A549 (cell line): ENCODE measurements around the gene PGBD4. TPM values are rescaled to one million over a fixed set of nuclear protein-coding genes. Genes with fewer than 3 reads are reported as not detected.

Source experiments
- ATAC-seq, 2 experiments: fragments of 200-7000 bp in 1 of 2; fragments of >200 bp in 1 of 2; cut with Nextera tagmentation in 1 of 2; cut with Tn5 transposase in 1 of 2; 3 replicates each; pipeline versions ENCODE4 v1.8.0 to v1.9.1; 2018 to 2020; ENCODE audit warnings: mild to moderate bottlenecking in 1 of 2, moderate library complexity in 1 of 2
- CTCF ChIA-PET: fragments of 300-600 bp; sonication (Branson Sonifier 250); formaldehyde crosslinking; extraction: SDS; loops from one replicate; lab custom pipeline; 2021; ENCODE audit warnings: antibody characterized with exemption, inconsistent platforms; lab: Yijun Ruan, JAX
- POLR2A ChIA-PET: fragments of 350-600 bp; formaldehyde crosslinking; extraction: SDS; loops from one replicate; lab custom pipeline; 2021; ENCODE audit warnings: antibody characterized with exemption, inconsistent platforms; lab: Yijun Ruan, JAX
- DNase-seq, 2 experiments: peaks; one replicate each; pipeline versions ENCODE4 v3.0.0 to v3.0.0-alpha.2; 2011 to 2016; ENCODE audit warnings: low read depth in 1 of 2, low spot score in 1 of 2
- FAIRE-seq: peaks from 2 replicates; lab custom pipeline; 2011; peaks lifted over from hg19 to GRCh38; lab: Jason Lieb, UNC
- H3K27ac ChIP-seq, 2 experiments: fragments of >200 bp; sonication (Bioruptor Twin); formaldehyde crosslinking; 3 replicates each; pipeline ENCODE4 v1.5.1; 2016 to 2017
- H3K4me1 ChIP-seq: fragments of >200 bp; sonication (Bioruptor Twin); formaldehyde crosslinking; 3 replicates; pipeline ENCODE4 v1.6.1; 2016
- H3K4me2 ChIP-seq: fragments of >200 bp; sonication (Bioruptor Twin); formaldehyde crosslinking; 3 replicates; pipeline ENCODE4 v1.6.1; 2016
- H3K4me3 ChIP-seq: fragments of >200 bp; sonication (Bioruptor Twin); formaldehyde crosslinking; 3 replicates; pipeline ENCODE4 v1.5.1; 2016
- H3K9me3 ChIP-seq: fragments of >200 bp; sonication (Bioruptor Twin); formaldehyde crosslinking; 3 replicates; pipeline ENCODE4 v1.6.1; 2016
- ATOH8 ChIP-seq: fragments of 250-450 bp; sonication (Bioruptor Pico); IDR thresholded peaks from 2 replicates; pipeline ENCODE4 v1.5.0; 2020; ENCODE audit warnings: low read depth, mild to moderate bottlenecking, moderate library complexity
- BCL3 ChIP-seq: fragments of >200 bp; sonication (Bioruptor Twin); formaldehyde crosslinking; IDR thresholded peaks from 3 replicates; pipeline ENCODE4 v1.6.1; 2016
- BHLHE40 ChIP-seq: IDR thresholded peaks from 2 replicates; pipeline ENCODE4 v1.6.1; 2012; ENCODE audit warnings: low read depth, low read length, inconsistent platforms
- CHD2 ChIP-seq: fragments of 150-350 bp; IDR thresholded peaks from 2 replicates; pipeline ENCODE4 v1.6.1; 2014; ENCODE audit warnings: low read length; ENCODE audit not compliant: partially characterized antibody
- EP300 ChIP-seq, 2 experiments: fragments of >200 bp; sonication (Bioruptor Twin); formaldehyde crosslinking; IDR thresholded peaks; 2 replicates in 1 of 2; 3 replicates in 1 of 2; pipeline ENCODE4 v1.6.1; 2016 to 2017
- ESRRA ChIP-seq: fragments of 150-350 bp; IDR thresholded peaks from 2 replicates; pipeline ENCODE4 v1.6.1; 2014; ENCODE audit warnings: mild to moderate bottlenecking, low read length, borderline replicate concordance
- FOSB ChIP-seq: fragments of 250-450 bp; sonication (Bioruptor Pico); IDR thresholded peaks from 2 replicates; pipeline ENCODE4 v1.5.0; 2020; ENCODE audit warnings: mild to moderate bottlenecking, moderate library complexity
- GATA3 ChIP-seq: IDR thresholded peaks from 2 replicates; pipeline ENCODE4 v1.6.1; 2012; ENCODE audit warnings: borderline replicate concordance
- HDAC2 ChIP-seq: fragments of 200-600 bp; sonication (generic); IDR thresholded peaks from 2 replicates; pipeline ENCODE4 v1.6.1; 2016
- HES2 ChIP-seq: fragments of >200 bp; sonication (Bioruptor Twin); formaldehyde crosslinking; IDR thresholded peaks from 2 replicates; pipeline ENCODE4 v1.6.1; 2016
- HMGXB4 ChIP-seq: fragments of 250-450 bp; sonication (Bioruptor Pico); IDR thresholded peaks from 2 replicates; pipeline ENCODE4 v1.5.0; 2021; ENCODE audit warnings: mild to moderate bottlenecking, moderate library complexity, borderline replicate concordance
- KDM1A ChIP-seq: fragments of 200-600 bp; sonication (generic); IDR thresholded peaks from 2 replicates; pipeline ENCODE4 v1.6.1; 2016; ENCODE audit warnings: low read depth, mild to moderate bottlenecking
- MAFK ChIP-seq: fragments of 450-650 bp; IDR thresholded peaks from 2 replicates; pipeline ENCODE4 v1.6.1; 2014; ENCODE audit not compliant: partially characterized antibody
- MAX ChIP-seq: IDR thresholded peaks from 2 replicates; pipeline ENCODE4 v1.6.1; 2012
- MAZ ChIP-seq: fragments of 150-350 bp; IDR thresholded peaks from 2 replicates; pipeline ENCODE4 v1.6.1; 2014; ENCODE audit warnings: antibody characterized with exemption, low read depth, low read length, borderline replicate concordance
- NPAS2 ChIP-seq: fragments of 250-450 bp; sonication (Bioruptor Pico); IDR thresholded peaks from 2 replicates; pipeline ENCODE4 v1.8.0; 2022; ENCODE audit warnings: mild to moderate bottlenecking, moderate library complexity, borderline replicate concordance
- POLR2A ChIP-seq: IDR thresholded peaks from 2 replicates; pipeline ENCODE4 v1.6.1; 2012; ENCODE audit warnings: mild to moderate bottlenecking, low read length
- RARB ChIP-seq: fragments of 250-450 bp; sonication (Bioruptor Pico); IDR thresholded peaks from 2 replicates; pipeline ENCODE4 v1.8.0; 2021; ENCODE audit warnings: mild to moderate bottlenecking, moderate library complexity
- REST ChIP-seq: fragments of 200-600 bp; sonication (generic); IDR thresholded peaks from 2 replicates; pipeline ENCODE4 v1.6.1; 2016; ENCODE audit warnings: antibody characterized with exemption, mild to moderate bottlenecking, moderate library complexity
- RFX5 ChIP-seq: fragments of 450-650 bp; IDR thresholded peaks from 2 replicates; pipeline ENCODE4 v1.7.1; 2014; ENCODE audit warnings: antibody characterized with exemption, mild to moderate bottlenecking, moderate library complexity
- RNF2 ChIP-seq: fragments of 200-600 bp; sonication (generic); IDR thresholded peaks from 2 replicates; pipeline ENCODE4 v1.6.1; 2016; ENCODE audit warnings: low read depth, mild to moderate bottlenecking, antibody characterized with exemption, moderate library complexity, borderline replicate concordance
- SMC3 ChIP-seq: fragments of >200 bp; sonication (Bioruptor Twin); formaldehyde crosslinking; IDR thresholded peaks from 3 replicates; pipeline ENCODE4 v1.6.1; 2018; ENCODE audit warnings: inconsistent platforms
- TFCP2L1 ChIP-seq: fragments of 250-450 bp; sonication (Bioruptor Pico); IDR thresholded peaks from 2 replicates; pipeline ENCODE4 v1.5.0; 2021; ENCODE audit warnings: mild to moderate bottlenecking
- TP53 ChIP-seq: fragments of 250-450 bp; sonication (Bioruptor Pico); IDR thresholded peaks from 2 replicates; pipeline ENCODE4 v1.5.0; 2021; ENCODE audit warnings: mild to moderate bottlenecking, moderate library complexity
- USF2 ChIP-seq: fragments of 450-650 bp; IDR thresholded peaks from 2 replicates; pipeline ENCODE4 v1.6.1; 2014; ENCODE audit warnings: antibody characterized with exemption
- ZC3H11A ChIP-seq: fragments of 450-650 bp; IDR thresholded peaks from 2 replicates; pipeline ENCODE4 v1.6.1; 2014; ENCODE audit warnings: antibody characterized with exemption, mild to moderate bottlenecking
- ZFP36 ChIP-seq: fragments of 450-650 bp; IDR thresholded peaks from 2 replicates; pipeline ENCODE4 v1.6.1; 2014; ENCODE audit warnings: borderline replicate concordance; ENCODE audit not compliant: partially characterized antibody
- ZNF302 ChIP-seq: fragments of 250-450 bp; sonication (Bioruptor Pico); IDR thresholded peaks from 2 replicates; pipeline ENCODE4 v1.9.0; 2021; ENCODE audit warnings: inconsistent platforms, mild to moderate bottlenecking, moderate library complexity
- WGBS: methylation state at CpG from one replicate; pipeline ENCODE4 v1.1.6; 2017; ENCODE audit errors: missing lambda C conversion rate; 5-methylcytosine and 5-hydroxymethylcytosine counted together
- polyA minus RNA-seq: library from RNA; depleted of rRNA, polyadenylated mRNA; stranded (reverse); fragments of >200 nt; gene quantifications from 2 replicates; pipeline ENCODE4 v1.2.3, GENCODE V29; 2011; rRNA and poly(A)+ RNA removed
- polyA plus RNA-seq, 4 experiments: library from polyadenylated mRNA; depleted of rRNA in 3 of 4; stranded (reverse); fragments of >200 nt; fragmentation: RNase III in 1 of 4; extraction: RNeasy Plus Mini Kit Qiagen cat#74134 plus additional on column Dnase treatment in 1 of 4; gene quantifications; 2 replicates in 3 of 4; 3 replicates in 1 of 4; pipeline ENCODE4 v1.2.3, GENCODE V29; 2011 to 2017

The PGBD4 gene
- polyA plus RNA-seq (2011; rRNA removed) (4.5 and 4.7 TPM in 2 replicates), polyA plus RNA-seq (2017; fragmentation: RNase III; extraction: RNeasy Plus Mini Kit Qiagen cat#74134 plus additional on column Dnase treatment) (3.7 to 4.3 TPM (median 4.0 TPM) in 3 replicates), polyA minus RNA-seq (3.3 and 3.8 TPM in 2 replicates)
- 1.1 TPM in 2 replicates for polyA plus RNA-seq (2012; cell fraction: cytosol; rRNA removed)
- 0.83 and 0.88 TPM in 2 replicates for polyA plus RNA-seq (2012; cell fraction: nucleus; rRNA removed)

- CTCF ChIA-PET: interaction anchor here (0.7 to 4.7 kb wide), 4 partner anchors 9 to 501 kb away, joined by 3 to 23 read pairs (median 14); partner anchors contain the start of gene KATNBL1
- ATAC-seq (peak; percentile 99 to 100), DNase-seq (peak; percentile 97 to 100), FAIRE-seq (peak; percentile 99)
- under 1% methylated on average over 40 of the region's 48 CpGs for WGBS
- H3K4me3 ChIP-seq: peak within 1 kb of the TSS; percentile 68
- POLR2A ChIA-PET: interaction anchor here (0.6 to 1.6 kb wide), 14 partner anchors 8 to 510 kb away, joined by 3 to 17 read pairs (median 4); partner anchors contain the start of genes EMC4, KATNBL1 and LPCAT4
- peak within 1 kb of the TSS; percentile 85 to 89 for H3K27ac ChIP-seq
- peak within 1 kb of the TSS; percentile 90 for H3K4me2 ChIP-seq
- no peaks in the 10 kb centered on the region for H3K9me3 ChIP-seq
- peaks cover 22% of the 10 kb centered on the region for H3K4me1 ChIP-seq
- TF ChIP-seq MAX: peak; percentile 96
- no peak for TF ChIP-seq HES2
- TF ChIP-seq GATA3: peak; percentile 23; the same call in 1 of the 2 replicates
- no peak for TF ChIP-seq ZFP36
- TF ChIP-seq MAZ: no peak
- no peak for TF ChIP-seq ESRRA
- TF ChIP-seq POLR2A: peak; percentile 86
- no peak for TF ChIP-seq HMGXB4 (CRISPR knock-in tag)
- TF ChIP-seq BCL3: no peak; the same call in none of the 3 replicates
- TF ChIP-seq EP300 (IDR thresholded peaks at IDR 0.05): no peak
- no peak for TF ChIP-seq NPAS2 (CRISPR knock-in tag)
- TF ChIP-seq RFX5: no peak
- no peak for TF ChIP-seq BHLHE40
- TF ChIP-seq ATOH8 (CRISPR knock-in tag): no peak
- TF ChIP-seq ZNF302 (CRISPR knock-in tag): no peak
- no peak for TF ChIP-seq MAFK
- TF ChIP-seq TFCP2L1 (CRISPR knock-in tag): no peak
- no peak for TF ChIP-seq FOSB (CRISPR knock-in tag)
- TF ChIP-seq RNF2: no peak
- 0 out of 2 replicates have a peak, but pooled peaks have one; percentile 19 for TF ChIP-seq USF2
- no peak for TF ChIP-seq KDM1A
- TF ChIP-seq SMC3: no peak
- no peak; the same call in 1 of the 2 replicates for TF ChIP-seq ZC3H11A
- TF ChIP-seq REST: no peak
- no peak for TF ChIP-seq RARB (CRISPR knock-in tag)
- TF ChIP-seq CHD2: no peak
- TF ChIP-seq HDAC2: no peak
- TF ChIP-seq TP53 (CRISPR knock-in tag): no peak
Observed at GRCh38 chr15:34101366-34102174, at the start of gene PGBD4, which contains the start of gene EMC7. PGBD4 (plus strand) TSS chr15:34102083; CDS start chr15:34102532, 449 bp downstream. EMC7 (minus strand) TSS chr15:34101862; CDS start chr15:34101839, 23 bp downstream.
